HEK293 (cell line): ENCODE measurements around the gene LILRB3.
"Not testable (repeated sequence)": the region's sequence is repeated elsewhere in the genome, so short reads cannot be mapped to it uniquely, and the experiment has no call there.

Experiments
- CTCF ChIA-PET: fragments of 350-600 bp; formaldehyde crosslinking; extraction: SDS; loops from one replicate; lab custom pipeline; 2021; ENCODE audit warnings: antibody characterized with exemption; lab: Yijun Ruan, JAX
- POLR2A ChIA-PET: fragments of 300-600 bp; formaldehyde crosslinking; extraction: SDS; loops from one replicate; lab custom pipeline; 2020; ENCODE audit warnings: antibody characterized with exemption, inconsistent platforms; lab: Yijun Ruan, JAX
- H3K27ac ChIP-seq: fragments of 200-500 bp; sonication (Bioruptor generic); 2 replicates; pipeline ENCODE4 v1.5.1; 2014; ENCODE audit warnings: low read depth, low read length, control low read depth, inconsistent platforms; ENCODE audit errors: extremely low read depth
- H3K36me3 ChIP-seq, 2 experiments: fragments of 200-500 bp in 1 of 2; sonication (Bioruptor generic) in 1 of 2; 1 replicate in 1 of 2; 2 replicates in 1 of 2; pipeline ENCODE4 v1.5.1; 2014 to 2017; ENCODE audit warnings: inconsistent platforms in 2 of 2, low read length in 2 of 2; ENCODE audit not compliant: control insufficient read depth in 2 of 2, insufficient read depth in 1 of 2
- H3K4me1 ChIP-seq: fragments of 200-500 bp; sonication (Bioruptor generic); 2 replicates; pipeline ENCODE4 v1.5.1; 2014; ENCODE audit warnings: mild to moderate bottlenecking, low read length, inconsistent platforms; ENCODE audit not compliant: control insufficient read depth, insufficient read depth
- H3K4me3 ChIP-seq: 2 replicates; pipeline ENCODE4 v1.5.1; 2011; ENCODE audit warnings: low read depth, mild to moderate bottlenecking, control low read depth, low read length, moderate library complexity
- H3K9me3 ChIP-seq: fragments of 200-500 bp; sonication (Bioruptor generic); 2 replicates; pipeline ENCODE4 v1.5.1; 2014; ENCODE audit warnings: low read depth, low read length, inconsistent platforms; ENCODE audit not compliant: control insufficient read depth, insufficient read depth
- EGR2 ChIP-seq: fragments of 450-650 bp; formaldehyde crosslinking; IDR thresholded peaks from 2 replicates; pipeline ENCODE4 v1.5.1; 2016; ENCODE audit warnings: low read depth, missing biosample characterization, missing genetic modification characterization
- FEZF1 ChIP-seq: fragments of 450-650 bp; formaldehyde crosslinking; IDR thresholded peaks from 2 replicates; pipeline ENCODE4 v1.5.1; 2016; ENCODE audit warnings: missing biosample characterization, missing genetic modification characterization
- GLIS1 ChIP-seq: fragments of 450-650 bp; formaldehyde crosslinking; IDR thresholded peaks from 2 replicates; pipeline ENCODE4 v1.5.1; 2016; ENCODE audit warnings: missing biosample characterization, missing genetic modification characterization
- ZFHX2 ChIP-seq: fragments of 450-650 bp; formaldehyde crosslinking; conservative IDR thresholded peaks from 2 replicates; pipeline ENCODE4 v1.5.1; 2016; ENCODE audit warnings: missing biosample characterization, missing genetic modification characterization
- ZNF555 ChIP-seq: fragments of 450-650 bp; formaldehyde crosslinking; conservative IDR thresholded peaks from 2 replicates; pipeline ENCODE4 v1.5.1; 2017; ENCODE audit warnings: missing biosample characterization, mild to moderate bottlenecking, missing genetic modification characterization, inconsistent platforms
- ZSCAN23 ChIP-seq: fragments of 450-650 bp; formaldehyde crosslinking; IDR thresholded peaks from 2 replicates; pipeline ENCODE4 v1.5.1; 2016; ENCODE audit warnings: missing biosample characterization, missing genetic modification characterization
- TF ChIP-seq, protein P1 (sequence below): fragments of 450-650 bp; formaldehyde crosslinking; IDR thresholded peaks from 2 replicates; pipeline ENCODE4 v1.5.1; 2016; ENCODE audit warnings: missing biosample characterization, missing genetic modification characterization

Gene LILRB3

GRCh38 chr19:54229146-54229545, 6.3 kb upstream of the LILRB3 start:
- peaks cover 2% of the 10 kb centered on the region; the same call in 1 of the 2 replicates for H3K4me1 ChIP-seq
- H3K4me3 ChIP-seq, result no peak overlapping the region
- no peak for TF ChIP-seq ZSCAN23
- TF ChIP-seq ZFHX2, result no peak
- TF ChIP-seq, protein P1, sequence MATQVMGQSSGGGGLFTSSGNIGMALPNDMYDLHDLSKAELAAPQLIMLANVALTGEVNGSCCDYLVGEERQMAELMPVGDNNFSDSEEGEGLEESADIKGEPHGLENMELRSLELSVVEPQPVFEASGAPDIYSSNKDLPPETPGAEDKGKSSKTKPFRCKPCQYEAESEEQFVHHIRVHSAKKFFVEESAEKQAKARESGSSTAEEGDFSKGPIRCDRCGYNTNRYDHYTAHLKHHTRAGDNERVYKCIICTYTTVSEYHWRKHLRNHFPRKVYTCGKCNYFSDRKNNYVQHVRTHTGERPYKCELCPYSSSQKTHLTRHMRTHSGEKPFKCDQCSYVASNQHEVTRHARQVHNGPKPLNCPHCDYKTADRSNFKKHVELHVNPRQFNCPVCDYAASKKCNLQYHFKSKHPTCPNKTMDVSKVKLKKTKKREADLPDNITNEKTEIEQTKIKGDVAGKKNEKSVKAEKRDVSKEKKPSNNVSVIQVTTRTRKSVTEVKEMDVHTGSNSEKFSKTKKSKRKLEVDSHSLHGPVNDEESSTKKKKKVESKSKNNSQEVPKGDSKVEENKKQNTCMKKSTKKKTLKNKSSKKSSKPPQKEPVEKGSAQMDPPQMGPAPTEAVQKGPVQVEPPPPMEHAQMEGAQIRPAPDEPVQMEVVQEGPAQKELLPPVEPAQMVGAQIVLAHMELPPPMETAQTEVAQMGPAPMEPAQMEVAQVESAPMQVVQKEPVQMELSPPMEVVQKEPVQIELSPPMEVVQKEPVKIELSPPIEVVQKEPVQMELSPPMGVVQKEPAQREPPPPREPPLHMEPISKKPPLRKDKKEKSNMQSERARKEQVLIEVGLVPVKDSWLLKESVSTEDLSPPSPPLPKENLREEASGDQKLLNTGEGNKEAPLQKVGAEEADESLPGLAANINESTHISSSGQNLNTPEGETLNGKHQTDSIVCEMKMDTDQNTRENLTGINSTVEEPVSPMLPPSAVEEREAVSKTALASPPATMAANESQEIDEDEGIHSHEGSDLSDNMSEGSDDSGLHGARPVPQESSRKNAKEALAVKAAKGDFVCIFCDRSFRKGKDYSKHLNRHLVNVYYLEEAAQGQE, result no peak
- TF ChIP-seq FEZF1 (tag by site-specific recombination), result no peak
- no peak for TF ChIP-seq ZNF555 (tag by site-specific recombination)
- no peaks in the 10 kb centered on the region for H3K9me3 ChIP-seq
- ChIA-PET CTCF (interaction anchor here (0.7 kb wide), 1 partner anchor 56 kb away, joined by 3 read pairs; the partner anchor contains the start of gene TMC4), POLR2A (interaction anchor here (0.7 to 0.9 kb wide), 2 partner anchors 28 to 37 kb away, joined by 3 read pairs; partner anchors contain the start of gene RPS9)
- H3K27ac ChIP-seq, result no peak overlapping the region
- no peaks in the 10 kb centered on the region; a peak in 1 of 3 replicates for H3K36me3 ChIP-seq

- H3K4me3 ChIP-seq, POLR2A ChIA-PET, H3K27ac ChIP-seq, H3K36me3 ChIP-seq, H3K9me3 ChIP-seq, H3K4me1 ChIP-seq: not testable (repeated sequence)
- peak; percentile 55; the same call in 1 of the 2 replicates for TF ChIP-seq EGR2 (tag by site-specific recombination)
- CTCF ChIA-PET, result interaction anchor here (0.6 to 1.2 kb wide), 2 partner anchors 12 to 41 kb away, joined by 4 to 6 read pairs; no protein-coding TSS in a partner anchor
Measured at GRCh38 chr19:54224619-54225018, 1.8 kb upstream of the LILRB3 start.

GRCh38 chr19:54223937-54224281, 1.1 kb upstream of the LILRB3 start:
- H3K4me1 ChIP-seq, H3K36me3 ChIP-seq, H3K4me3 ChIP-seq, CTCF ChIA-PET, H3K9me3 ChIP-seq, H3K27ac ChIP-seq: not testable (repeated sequence)
- POLR2A ChIA-PET, result interaction anchor here (0.9 kb wide), 1 partner anchor 14 kb away, joined by 3 read pairs; no protein-coding TSS in a partner anchor

DNA sequence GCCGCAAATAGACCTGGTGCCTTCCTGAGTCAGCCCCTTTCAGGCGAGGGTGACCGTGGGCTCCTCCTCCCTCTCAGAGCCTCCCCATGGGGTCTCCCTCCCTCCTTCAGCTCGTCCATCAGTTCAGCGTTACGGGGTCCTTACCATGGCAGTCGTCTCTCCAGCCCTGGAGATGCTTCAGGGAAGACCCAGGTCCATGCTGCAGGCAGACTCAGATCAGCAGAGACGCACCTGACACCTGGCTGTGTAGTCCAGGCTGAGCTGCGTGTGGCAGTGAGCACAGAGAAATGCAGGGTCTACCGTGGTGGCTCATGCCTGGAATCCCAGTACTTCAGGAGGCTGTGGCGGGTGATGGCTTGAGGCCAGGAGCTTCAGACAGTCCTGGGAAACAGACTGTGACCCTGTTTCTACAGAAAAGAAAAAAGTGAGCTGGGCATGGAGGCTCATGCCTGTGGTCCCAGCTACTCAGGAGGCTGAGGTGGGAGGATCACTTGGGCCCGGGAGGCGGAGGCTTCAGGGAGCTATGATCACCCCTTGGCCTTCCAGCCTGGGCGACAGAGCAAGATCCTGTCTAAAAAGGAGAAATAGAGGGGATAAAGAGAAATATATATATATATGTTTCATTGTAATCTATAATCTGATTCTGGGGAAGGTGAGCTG, 600 bp upstream of the LILRB3 start:
- H3K4me1 ChIP-seq, H3K27ac ChIP-seq, H3K36me3 ChIP-seq, CTCF ChIA-PET, H3K9me3 ChIP-seq, H3K4me3 ChIP-seq: not testable (repeated sequence)
- POLR2A ChIA-PET, result interaction anchor here (0.9 kb wide), 1 partner anchor 13 kb away, joined by 3 read pairs; no protein-coding TSS in a partner anchor

GRCh38 chr19:54221947-54222346, 860 bp downstream of the LILRB3 start:
- H3K9me3 ChIP-seq, H3K27ac ChIP-seq, H3K4me1 ChIP-seq: not testable (repeated sequence)
- TF ChIP-seq GLIS1 (tag by site-specific recombination), result 0 out of 2 replicates have a peak, but pooled peaks have one; percentile 4
- TF ChIP-seq, all 188 proteins: peak for 1; not testable (repeated sequence) for 187
- H3K36me3 ChIP-seq, result peaks cover 0 to 13% of the 10 kb centered on the region in 2 experiments; a peak in 1 of 3 replicates
- POLR2A ChIA-PET, result interaction anchor here (0.5 kb wide), 1 partner anchor 8 kb away, joined by 5 read pairs; no protein-coding TSS in a partner anchor
- CTCF ChIA-PET, H3K4me3 ChIP-seq: not testable (repeated sequence)
